Fibroblast of gingiva (primary cell): ENCODE results near the gene PARP14.

Source experiments
- DNase-seq: peaks from one replicate; pipeline ENCODE4 v3.0.0-alpha.2; 2011; ENCODE audit warnings: low read depth

PARP14 gene

GRCh38 chr3:122772827-122773226, 92.2 kb downstream of the PARP14 start:
- DNase-seq = no peak

GRCh38 chr3:122773944-122774509, 93.4 kb downstream of the PARP14 start:
- DNase-seq = no peak

- peak; percentile 16 for DNase-seq
Observed at GRCh38 chr3:122774564-122774963, 93.9 kb downstream of the PARP14 start.

- DNase-seq = no peak
Observed at GRCh38 chr3:122776675-122777468, 96.2 kb downstream of the PARP14 start.

- DNase-seq = no peak
Observed at GRCh38 chr3:122777563-122777962, 96.9 kb downstream of the PARP14 start.
